ENCODE data around the gene UNC5A.

UNC5A gene

GRCh38 chr5:176882567-176882903, 72.2 kb downstream of the UNC5A start:
- ChIA-PET CTCF (interaction anchor here (0.7 to 1.1 kb wide), 2 partner anchors 18 to 190 kb away, joined by 3 read pairs; no protein-coding TSS in a partner anchor), POLR2A (interaction anchor here (0.6 kb wide), 1 partner anchor 19 kb away, joined by 7 read pairs; no protein-coding TSS in a partner anchor)
- H3K27ac ChIP-seq (ENCODE audit: extremely low read depth, low read depth, low read length) = no peak overlapping the region
- no peaks in the 10 kb centered on the region for H3K9me3 ChIP-seq (ENCODE audit: control insufficient read depth, insufficient read depth, low read depth, low read length)
- H3K4me3 ChIP-seq (ENCODE audit: low read depth, low read length) = no peak overlapping the region
- no peaks in the 10 kb centered on the region for H3K4me1 ChIP-seq (ENCODE audit: control insufficient read depth, insufficient read depth, low read length)
- TF ChIP-seq ZSCAN5A (tag by site-specific recombination; IDR thresholded peaks at IDR 0.05) (no peak), ZFP3 (tag by site-specific recombination; IDR thresholded peaks at IDR 0.05; ENCODE audit: low read depth) (no peak), AEBP2 (tag by site-specific recombination; IDR thresholded peaks at IDR 0.05; ENCODE audit: borderline replicate concordance) (no peak), OVOL3 (tag by site-specific recombination; IDR thresholded peaks at IDR 0.05) (no peak), ZNF544 (tag by site-specific recombination; IDR thresholded peaks at IDR 0.05) (no peak), KLF1 (tag by site-specific recombination; IDR thresholded peaks at IDR 0.05) (no peak), ZNF785 (tag by site-specific recombination; IDR thresholded peaks at IDR 0.05) (no peak), ZNF654 (tag by site-specific recombination; IDR thresholded peaks at IDR 0.05; ENCODE audit: low read depth) (no peak), ZNF10 (tag by site-specific recombination; IDR thresholded peaks at IDR 0.05) (no peak), ZNF677 (tag by site-specific recombination; IDR thresholded peaks at IDR 0.05) (no peak), REST (tag by site-specific recombination; IDR thresholded peaks at IDR 0.05) (no peak), GLIS1 (tag by site-specific recombination; IDR thresholded peaks at IDR 0.05) (no peak), TRIM28 (IDR thresholded peaks at IDR 0.05; ENCODE audit: borderline replicate concordance, low read length) (no peak), MZF1 (tag by site-specific recombination; IDR thresholded peaks at IDR 0.05; ENCODE audit: borderline replicate concordance) (no peak), ZBTB20 (tag by site-specific recombination; IDR thresholded peaks at IDR 0.05) (no peak), ZNF624 (tag by site-specific recombination; IDR thresholded peaks at IDR 0.05) (no peak), ZNF175 (tag by site-specific recombination; IDR thresholded peaks at IDR 0.05) (no peak)
- H3K36me3 ChIP-seq (ENCODE audit: control insufficient read depth in 2 of 2, insufficient read depth in 1 of 2, low read length in 2 of 2) = no peaks in the 10 kb centered on the region

- Histone ChIP-seq H3K4me1 (ENCODE audit: control insufficient read depth, insufficient read depth, low read length) (no peaks in the 10 kb centered on the region), H3K4me3 (ENCODE audit: low read depth, low read length) (no peak overlapping the region), H3K27ac (ENCODE audit: extremely low read depth, low read depth, low read length) (no peak overlapping the region), H3K36me3 (ENCODE audit: control insufficient read depth in 2 of 2, insufficient read depth in 1 of 2, low read length in 2 of 2) (no peaks in the 10 kb centered on the region), H3K9me3 (ENCODE audit: control insufficient read depth, insufficient read depth, low read depth, low read length) (no peaks in the 10 kb centered on the region)
- TF ChIP-seq ZNF777 (tag by site-specific recombination; IDR thresholded peaks at IDR 0.05; ENCODE audit: borderline replicate concordance) (no peak), ZIC2 (tag by site-specific recombination; IDR thresholded peaks at IDR 0.05) (no peak)
- ChIA-PET CTCF (no interaction called here), POLR2A (no interaction called here)
Observed at GRCh38 chr5:176883700-176884570, 73.6 kb downstream of the UNC5A start.
